Cardiac fibroblast (primary cell): ENCODE results near the gene SMNDC1.

ENCODE experiments used
- DNase-seq, 2 donors: peaks; one replicate each; pipeline versions ENCODE4 v3.0.0 to v3.0.0-alpha.2; 2010; ENCODE audit warnings: low read depth in 2 of 2
- H3K4me3 ChIP-seq, 2 donors: replicated peaks in 1 of 2; 1 replicate in 1 of 2; 2 replicates in 1 of 2; pipeline ENCODE4 v1.5.1; 2011; ENCODE audit warnings: low read depth in 2 of 2, low read length in 2 of 2, mild to moderate bottlenecking in 2 of 2, moderate library complexity in 1 of 2
- TF ChIP-seq, protein P1 (sequence below): IDR thresholded peaks from one replicate; pipeline ENCODE4 v1.5.1; 2011; ENCODE audit warnings: low read depth, mild to moderate bottlenecking, low read length, inconsistent platforms

The SMNDC1 gene

GRCh38 chr10:110349386-110349785 is 44.7 kb upstream of the SMNDC1 start:
- no peak for DNase-seq
- TF ChIP-seq, protein P1, sequence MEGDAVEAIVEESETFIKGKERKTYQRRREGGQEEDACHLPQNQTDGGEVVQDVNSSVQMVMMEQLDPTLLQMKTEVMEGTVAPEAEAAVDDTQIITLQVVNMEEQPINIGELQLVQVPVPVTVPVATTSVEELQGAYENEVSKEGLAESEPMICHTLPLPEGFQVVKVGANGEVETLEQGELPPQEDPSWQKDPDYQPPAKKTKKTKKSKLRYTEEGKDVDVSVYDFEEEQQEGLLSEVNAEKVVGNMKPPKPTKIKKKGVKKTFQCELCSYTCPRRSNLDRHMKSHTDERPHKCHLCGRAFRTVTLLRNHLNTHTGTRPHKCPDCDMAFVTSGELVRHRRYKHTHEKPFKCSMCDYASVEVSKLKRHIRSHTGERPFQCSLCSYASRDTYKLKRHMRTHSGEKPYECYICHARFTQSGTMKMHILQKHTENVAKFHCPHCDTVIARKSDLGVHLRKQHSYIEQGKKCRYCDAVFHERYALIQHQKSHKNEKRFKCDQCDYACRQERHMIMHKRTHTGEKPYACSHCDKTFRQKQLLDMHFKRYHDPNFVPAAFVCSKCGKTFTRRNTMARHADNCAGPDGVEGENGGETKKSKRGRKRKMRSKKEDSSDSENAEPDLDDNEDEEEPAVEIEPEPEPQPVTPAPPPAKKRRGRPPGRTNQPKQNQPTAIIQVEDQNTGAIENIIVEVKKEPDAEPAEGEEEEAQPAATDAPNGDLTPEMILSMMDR = no peak
- no peak overlapping the region for H3K4me3 ChIP-seq

DNA sequence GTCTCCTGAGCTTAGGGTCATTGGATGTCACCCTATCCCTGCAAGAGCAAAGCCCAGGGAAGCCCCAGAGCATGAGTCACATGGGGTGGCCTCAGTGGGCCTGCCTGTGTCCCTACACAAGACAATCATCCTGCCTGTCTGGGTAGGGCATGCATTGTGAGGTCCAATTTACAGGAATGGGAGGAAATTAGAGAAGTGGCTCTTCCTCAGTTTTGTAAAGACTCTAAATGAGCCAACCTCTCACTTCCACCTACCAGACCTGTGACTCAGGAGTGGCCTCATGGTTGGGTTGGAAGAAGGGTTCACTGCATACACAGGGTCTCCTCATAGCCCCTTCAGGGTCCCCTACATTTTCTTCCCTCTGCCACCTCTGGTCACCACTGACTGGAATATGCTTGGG is 43.6 kb upstream of the SMNDC1 start:
- TF ChIP-seq, protein P1 = no peak
- DNase-seq = no peak
- H3K4me3 ChIP-seq = no peak overlapping the region

DNA sequence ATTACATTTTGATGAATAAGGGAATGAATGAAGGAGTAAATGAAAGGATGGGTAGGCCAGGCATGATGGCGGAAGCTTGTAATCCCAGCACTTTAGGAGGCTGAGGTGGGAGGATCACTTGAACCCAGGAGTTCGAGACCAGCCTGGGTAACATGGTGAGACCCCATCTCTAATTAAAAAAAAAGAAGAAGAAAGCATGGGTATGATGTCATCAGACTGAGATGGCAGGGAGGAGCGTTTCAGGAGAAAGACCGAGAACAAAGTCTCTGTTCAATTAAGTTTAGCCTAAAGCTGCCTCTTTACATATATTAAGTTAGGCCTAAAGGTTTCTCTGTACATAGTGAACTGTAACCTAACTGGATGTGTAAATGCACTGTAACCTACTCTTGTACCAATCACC is 42.2 kb upstream of the SMNDC1 start:
- TF ChIP-seq, protein P1 = no peak
- no peak overlapping the region for H3K4me3 ChIP-seq
- no peak for DNase-seq

DNA sequence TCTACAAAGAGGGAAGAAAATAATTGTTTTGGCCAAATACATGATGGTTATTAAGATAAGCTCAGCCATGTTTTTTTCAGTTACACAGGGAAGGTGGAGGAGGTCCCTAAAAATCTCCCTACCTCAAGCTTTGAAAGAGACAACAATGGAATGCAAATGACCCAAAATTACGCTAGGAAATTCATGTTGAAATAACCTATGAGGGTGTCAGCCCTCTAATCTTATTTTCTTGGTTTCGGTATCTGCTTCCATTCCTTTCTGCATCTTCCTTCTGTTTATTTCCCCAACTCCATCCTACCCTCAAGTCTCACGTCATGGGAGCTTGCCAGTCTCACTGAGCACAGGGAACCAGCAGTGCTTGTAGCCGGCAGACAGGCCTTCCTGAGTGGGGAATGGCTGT is 40.6 kb upstream of the SMNDC1 start:
- H3K4me3 ChIP-seq = no peak overlapping the region
- no peak for DNase-seq
- TF ChIP-seq, protein P1 = no peak

GRCh38 chr10:110344622-110345021 is 39.9 kb upstream of the SMNDC1 start:
- TF ChIP-seq, protein P1 = no peak
- DNase-seq = no peak
- H3K4me3 ChIP-seq = no peak overlapping the region

- no peak for DNase-seq
- no peak overlapping the region for H3K4me3 ChIP-seq
- TF ChIP-seq, protein P1 = no peak
Observed at GRCh38 chr10:110343947-110344346, 39.2 kb upstream of the SMNDC1 start.

- TF ChIP-seq, protein P1 = no peak
- no peak overlapping the region for H3K4me3 ChIP-seq
- no peak for DNase-seq
Observed at GRCh38 chr10:110340816-110341215, 36.1 kb upstream of the SMNDC1 start.
